NCI-H2196 (cell line): ENCODE measurements around the gene KRTAP12-2.
"Not testable (repeated sequence)": the region's sequence is repeated elsewhere in the genome, so short reads cannot be mapped to it uniquely, and the experiment has no call there.

ENCODE experiments used
- DNase-seq: peaks from one replicate; lab custom pipeline; 2025; ENCODE audit not compliant: unreplicated experiment; lab: John Stamatoyannopoulos, UW

Gene KRTAP12-2

GRCh38 chr21:44686000-44686781 is 19.5 kb upstream of the KRTAP12-2 start:
- no peak for DNase-seq

- DNase-seq, result not testable (repeated sequence)
Observed at GRCh38 chr21:44685050-44685449, 18.3 kb upstream of the KRTAP12-2 start.

- no peak for DNase-seq
Observed at GRCh38 chr21:44684483-44684882, 17.8 kb upstream of the KRTAP12-2 start.

GRCh38 chr21:44684077-44684476 is 17.4 kb upstream of the KRTAP12-2 start:
- no peak for DNase-seq

- DNase-seq, result no peak
Observed at GRCh38 chr21:44682580-44683151, 15.9 kb upstream of the KRTAP12-2 start.

GRCh38 chr21:44681861-44682579 is 15.3 kb upstream of the KRTAP12-2 start, which contains the start of gene KRTAP12-1:
Gene KRTAP12-1, minus strand, starts transcription at chr21:44682163. Its CDS starts 40 bp downstream, at chr21:44682123.
- DNase-seq, result peak; percentile 76

GRCh38 chr21:44681152-44681551 is 14.4 kb upstream of the KRTAP12-2 start:
- no peak for DNase-seq

GRCh38 chr21:44677881-44678280 is 11.2 kb upstream of the KRTAP12-2 start:
- no peak for DNase-seq

- no peak for DNase-seq
Observed at GRCh38 chr21:44671911-44672310, 5.2 kb upstream of the KRTAP12-2 start.

GRCh38 chr21:44670642-44671432 is 4.1 kb upstream of the KRTAP12-2 start:
- DNase-seq, result no peak

- DNase-seq, result no peak
Observed at GRCh38 chr21:44667612-44668011, 885 bp upstream of the KRTAP12-2 start.

- no peak for DNase-seq
Observed at GRCh38 chr21:44664691-44665090, 2.0 kb downstream of the KRTAP12-2 start.

GRCh38 chr21:44661567-44661966 is 5.2 kb downstream of the KRTAP12-2 start:
- DNase-seq, result not testable (repeated sequence)

GRCh38 chr21:44658913-44659595 is 7.7 kb downstream of the KRTAP12-2 start:
- no peak for DNase-seq

- no peak for DNase-seq
Observed at GRCh38 chr21:44658541-44658910, 8.2 kb downstream of the KRTAP12-2 start.

GRCh38 chr21:44657635-44658540 is 8.8 kb downstream of the KRTAP12-2 start, which contains the start of gene KRTAP12-3:
Gene KRTAP12-3, plus strand, starts transcription at chr21:44657932. Its CDS starts 48 bp downstream, at chr21:44657980.
- no peak for DNase-seq

- DNase-seq, result no peak
Observed at GRCh38 chr21:44656868-44657267, 9.9 kb downstream of the KRTAP12-2 start.

- no peak for DNase-seq
Observed at GRCh38 chr21:44654576-44655175, 12.1 kb downstream of the KRTAP12-2 start, which contains the start of gene KRTAP12-4. Gene KRTAP12-4, minus strand, starts transcription at chr21:44654659. Its CDS starts 45 bp downstream, at chr21:44654614.
